Lower leg skin (tissue), 4 donors: ENCODE measurements around the gene RCOR1. TPM values are rescaled to one million over a fixed set of nuclear protein-coding genes. Genes with fewer than 3 reads are reported as not detected.

ENCODE experiments used
- DNase-seq, 2 donors: peaks; one replicate each; pipeline ENCODE4 v3.0.0-alpha.2; 2019; ENCODE audit warnings: low spot score in 2 of 2
- H3K4me3 ChIP-seq: fragments of 200-600 bp; sonication (generic); 2 replicates; pipeline ENCODE4 v1.5.1; 2017; ENCODE audit warnings: mild to moderate bottlenecking, low read depth; ENCODE audit not compliant: poor library complexity, severe bottlenecking
- POLR2A ChIP-seq, 2 donors: fragments of 450-650 bp; IDR thresholded peaks; one replicate each; pipeline ENCODE4 v1.6.1; 2016 to 2017; ENCODE audit warnings: antibody characterized with exemption in 2 of 2, mild to moderate bottlenecking in 1 of 2, moderate library complexity in 1 of 2
- WGBS, 2 donors: methylation state at CpG; one replicate each; pipeline ENCODE4 v1.1.5; 2018; 5-methylcytosine and 5-hydroxymethylcytosine counted together
- intact Hi-C: fragments of 100-400 bp; cut with DNase I; formaldehyde crosslinking; loops from one replicate; pipeline ENCODE4 v1.15.0; 2023; ENCODE audit warnings: low total_unique reads
- total RNA-seq, 4 donors: library from RNA; depleted of rRNA; stranded (reverse); fragments of >200 nt; gene quantifications; one replicate each; pipeline ENCODE4 v1.1.0, GENCODE V29; 2016
- TF ChIP-seq, protein P1 (sequence below), 3 donors: fragments of 450-650 bp; IDR thresholded peaks; one replicate each; pipeline ENCODE4 v1.5.1; 2016; ENCODE audit warnings: antibody characterized with exemption in 3 of 3, mild to moderate bottlenecking in 3 of 3, moderate library complexity in 2 of 3

The RCOR1 gene
- total RNA-seq, 4 donors from 2014 or later = 20.1 to 25.3 (median 22.9) TPM

DNA sequence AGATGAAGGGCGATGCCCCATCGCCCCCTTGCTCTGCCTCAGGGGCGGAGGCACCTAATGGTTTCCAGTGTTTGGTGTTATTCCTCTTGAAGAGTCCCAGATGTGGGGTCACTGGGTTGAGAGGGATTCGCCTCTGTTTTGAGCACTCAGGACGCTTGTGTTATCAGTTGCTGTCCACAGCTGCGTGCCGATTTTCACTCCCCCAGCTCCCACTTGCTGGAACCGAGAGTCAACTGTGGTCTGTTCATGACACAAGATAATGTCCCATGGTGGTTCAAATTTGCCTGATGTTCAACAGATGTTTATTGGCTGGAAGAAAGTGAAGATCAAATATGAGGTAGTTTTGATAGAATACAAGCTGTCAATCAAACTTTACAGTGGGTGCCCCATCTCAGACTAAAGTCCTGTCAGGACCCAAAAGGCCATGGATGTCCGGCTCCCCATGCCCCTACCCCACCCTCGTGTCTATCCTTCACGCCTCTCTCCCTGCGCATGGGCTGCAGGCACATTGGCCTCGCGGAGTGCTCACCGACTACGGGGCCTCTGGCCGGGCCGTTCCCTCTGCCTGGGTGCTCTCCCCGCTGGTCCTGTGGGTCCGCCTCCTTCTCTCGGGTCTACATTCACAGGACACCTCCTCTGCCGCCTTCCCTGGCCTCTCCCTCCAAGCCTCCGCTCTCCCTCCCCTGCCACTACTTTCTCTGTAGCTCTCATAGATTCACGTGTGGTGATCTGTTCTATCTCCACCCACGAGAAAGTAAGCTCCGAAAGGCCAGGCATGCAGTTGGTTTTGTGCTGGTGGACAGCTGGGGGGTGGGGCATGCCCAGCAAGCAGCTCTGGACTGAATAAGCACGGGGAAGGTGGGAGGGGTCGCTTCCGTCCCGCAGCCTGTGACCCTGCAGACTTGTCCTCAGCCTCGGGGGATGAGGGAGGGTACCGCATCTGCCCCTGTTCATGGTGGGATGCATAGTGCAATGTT lies 178.0 kb downstream of the RCOR1 start:
- WGBS, 2 donors = 78 to 80% methylated on average over 32 of the region's 32 CpGs
- TF ChIP-seq POLR2A (IDR thresholded peaks at IDR 0.05) = no peak
- no peak for DNase-seq
- no peak overlapping the region for H3K4me3 ChIP-seq
- intact Hi-C loops = no loop called here

DNA sequence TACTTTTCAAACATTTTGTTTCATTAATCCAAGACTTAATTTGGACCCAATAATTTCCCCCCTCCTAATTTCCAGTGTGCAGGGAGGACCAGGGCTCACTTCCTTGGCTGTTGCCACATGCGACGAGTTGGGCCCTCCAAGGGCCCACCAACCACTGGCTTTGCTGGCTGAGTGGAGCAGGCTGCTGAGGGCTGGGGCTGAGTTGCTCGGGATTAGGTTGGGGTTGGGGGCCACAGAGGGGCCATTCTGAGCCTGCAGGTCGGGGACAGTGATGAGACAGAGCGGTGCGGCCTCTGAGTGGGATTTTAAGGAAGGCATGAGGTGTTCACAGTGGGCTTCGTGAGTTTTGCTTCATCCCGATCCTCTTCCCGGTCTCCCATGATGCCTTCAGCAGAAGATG lies 178.7 kb downstream of the RCOR1 start:
- TF ChIP-seq, protein P1, sequence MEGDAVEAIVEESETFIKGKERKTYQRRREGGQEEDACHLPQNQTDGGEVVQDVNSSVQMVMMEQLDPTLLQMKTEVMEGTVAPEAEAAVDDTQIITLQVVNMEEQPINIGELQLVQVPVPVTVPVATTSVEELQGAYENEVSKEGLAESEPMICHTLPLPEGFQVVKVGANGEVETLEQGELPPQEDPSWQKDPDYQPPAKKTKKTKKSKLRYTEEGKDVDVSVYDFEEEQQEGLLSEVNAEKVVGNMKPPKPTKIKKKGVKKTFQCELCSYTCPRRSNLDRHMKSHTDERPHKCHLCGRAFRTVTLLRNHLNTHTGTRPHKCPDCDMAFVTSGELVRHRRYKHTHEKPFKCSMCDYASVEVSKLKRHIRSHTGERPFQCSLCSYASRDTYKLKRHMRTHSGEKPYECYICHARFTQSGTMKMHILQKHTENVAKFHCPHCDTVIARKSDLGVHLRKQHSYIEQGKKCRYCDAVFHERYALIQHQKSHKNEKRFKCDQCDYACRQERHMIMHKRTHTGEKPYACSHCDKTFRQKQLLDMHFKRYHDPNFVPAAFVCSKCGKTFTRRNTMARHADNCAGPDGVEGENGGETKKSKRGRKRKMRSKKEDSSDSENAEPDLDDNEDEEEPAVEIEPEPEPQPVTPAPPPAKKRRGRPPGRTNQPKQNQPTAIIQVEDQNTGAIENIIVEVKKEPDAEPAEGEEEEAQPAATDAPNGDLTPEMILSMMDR (IDR thresholded peaks at IDR 0.05) = no peak
- TF ChIP-seq POLR2A (IDR thresholded peaks at IDR 0.05) = no peak
- intact Hi-C loops = no loop called here

DNA sequence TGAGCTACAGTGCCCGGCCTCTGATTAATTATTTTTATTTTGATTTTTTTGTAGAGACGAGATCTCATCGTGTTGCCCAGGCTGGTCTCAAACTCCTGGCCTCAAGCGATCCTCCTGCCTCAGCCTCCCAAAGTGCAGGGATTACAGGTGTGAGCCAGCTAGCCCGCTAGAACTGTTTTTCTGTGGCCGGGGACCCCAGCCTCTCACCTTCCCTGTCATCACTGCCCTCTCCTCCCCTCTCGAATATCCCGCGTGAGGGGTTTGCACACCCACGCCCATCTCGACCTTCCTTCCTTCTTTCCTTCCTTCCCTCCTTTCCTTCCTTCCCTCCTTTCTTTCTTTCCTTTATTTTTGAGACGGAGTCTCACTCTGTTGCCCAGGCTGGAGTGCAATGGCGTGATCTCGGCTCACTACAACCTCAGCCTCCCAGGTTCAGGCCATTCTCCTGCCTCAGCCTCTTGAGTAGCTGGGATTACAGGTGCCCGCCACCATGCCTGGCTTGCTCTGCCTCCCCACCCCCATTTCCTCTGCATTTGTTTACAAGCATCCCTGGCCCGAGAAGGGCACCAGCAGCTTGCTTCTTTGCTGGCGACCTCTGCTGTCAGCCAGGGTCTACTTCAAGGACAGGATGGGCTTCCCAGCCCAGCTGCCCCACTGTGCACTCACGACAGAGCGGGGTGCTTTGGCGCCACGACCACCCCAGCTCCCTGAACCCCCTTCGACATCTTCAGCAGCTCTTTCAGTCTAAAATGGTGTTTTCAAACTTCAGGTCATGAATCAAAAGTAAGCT lies 180.5 kb downstream of the RCOR1 start:
- H3K4me3 ChIP-seq = no peak overlapping the region
- intact Hi-C loops = no loop called here
- no peak for TF ChIP-seq POLR2A (IDR thresholded peaks at IDR 0.05)
- TF ChIP-seq, protein P1 (IDR thresholded peaks at IDR 0.05) = no peak
- 78 to 81% methylated on average over 22 of the region's 22 CpGs for WGBS, 2 donors
- no peak for DNase-seq

More for the DNA sequence above, 178.7 kb downstream of the RCOR1 start:
- no peak for DNase-seq
- no peak overlapping the region for H3K4me3 ChIP-seq
- 95% methylated on average over 9 of the region's 9 CpGs for WGBS, 2 donors

DNA sequence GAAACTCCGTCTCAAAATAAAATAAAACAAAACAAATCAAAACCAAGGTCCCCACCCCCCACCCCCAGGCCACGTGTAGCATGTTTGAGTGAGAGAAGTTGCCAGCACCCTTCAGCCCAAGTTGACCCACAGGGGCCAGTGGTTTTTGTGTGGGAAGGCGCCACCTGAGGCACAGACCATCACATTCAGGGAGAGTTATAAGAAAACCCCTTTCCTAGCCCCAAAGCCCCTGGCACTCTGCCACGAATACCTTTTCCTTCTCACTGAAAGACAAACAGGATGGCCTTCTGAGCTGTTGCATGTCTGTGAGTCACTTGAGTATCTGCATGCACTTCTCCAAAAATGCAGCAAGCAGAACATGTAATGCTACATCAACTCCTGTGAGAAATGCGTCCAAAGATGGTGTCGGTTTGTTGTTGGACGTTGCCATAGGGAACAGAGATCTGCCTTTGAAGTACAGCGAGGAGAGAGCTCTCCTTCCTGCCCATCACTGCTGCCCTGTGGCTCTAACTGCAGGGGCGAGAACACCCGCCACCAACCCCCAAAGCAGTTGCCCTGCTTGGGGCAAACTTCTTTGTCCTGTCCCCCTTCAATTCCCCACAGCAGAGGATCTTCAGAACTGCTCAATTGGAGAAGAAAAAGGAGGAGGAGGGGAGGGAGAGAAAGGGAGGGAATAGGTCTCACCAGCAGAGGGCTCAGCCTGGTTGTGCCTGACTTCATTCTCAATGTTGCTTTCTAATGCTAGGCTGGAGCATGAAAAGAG lies 182.1 kb downstream of the RCOR1 start:
- TF ChIP-seq, protein P1 (IDR thresholded peaks at IDR 0.05) = no peak
- TF ChIP-seq POLR2A (IDR thresholded peaks at IDR 0.05) = no peak
- peak in 1 of 2 donors; percentile 43 for DNase-seq
- no peak overlapping the region for H3K4me3 ChIP-seq
- WGBS, 2 donors = 23 to 31% methylated on average over 10 of the region's 10 CpGs
- intact Hi-C loops = no loop called here

DNA sequence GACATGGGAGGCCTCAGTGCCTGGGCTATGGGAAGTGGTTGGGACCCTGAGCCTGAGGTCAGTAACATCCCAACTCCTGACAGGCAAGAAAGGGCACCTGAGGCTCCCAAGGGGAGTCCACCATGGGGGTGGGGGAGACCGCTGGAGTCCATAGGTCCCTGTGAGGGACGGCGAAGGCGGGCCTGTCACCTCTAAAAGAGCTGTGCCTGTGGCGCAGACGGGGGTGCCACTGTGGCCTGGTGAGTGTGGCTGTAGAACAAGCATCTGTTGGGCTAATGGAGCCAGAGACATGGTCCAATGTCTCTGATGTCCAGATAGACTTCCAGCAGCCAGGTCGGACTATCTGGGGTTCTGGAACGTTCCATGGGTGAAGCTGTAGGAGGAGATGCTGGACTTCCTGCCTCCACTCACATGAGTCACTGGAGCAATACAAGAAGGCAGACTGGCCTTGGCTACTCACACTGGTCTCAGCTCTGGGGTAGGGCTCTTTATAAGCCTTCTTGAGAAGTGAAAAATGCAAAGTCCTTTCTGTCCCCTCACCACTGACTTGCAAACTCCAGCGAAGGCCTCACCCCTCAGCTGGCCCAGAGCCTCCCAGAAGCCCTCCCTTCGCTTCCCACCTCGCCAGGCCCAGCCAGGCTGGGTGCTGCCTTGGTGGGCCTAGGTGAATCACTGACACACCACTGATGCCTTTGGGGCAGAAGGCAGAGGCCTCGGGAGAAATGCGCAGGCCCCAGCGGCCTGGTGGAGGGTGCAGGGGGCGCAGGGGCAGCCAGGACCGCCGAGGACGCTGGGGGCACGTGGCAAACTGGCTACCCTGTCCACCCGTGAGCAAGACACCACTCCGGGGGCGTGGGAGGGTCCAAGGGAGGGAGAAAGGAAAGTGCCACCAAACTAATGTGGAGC lies 183.7 kb downstream of the RCOR1 start:
- DNase-seq = no peak
- TF ChIP-seq, protein P1 (IDR thresholded peaks at IDR 0.05) = no peak
- no peak for TF ChIP-seq POLR2A (IDR thresholded peaks at IDR 0.05)
- WGBS, 2 donors = 79 to 81% methylated on average over 22 of the region's 22 CpGs
- intact Hi-C loops = no loop called here
- H3K4me3 ChIP-seq = no peak overlapping the region
